Stomach (tissue), 9 donors: Measurements from ENCODE around the gene ZC3H10. TPM values are rescaled to one million over a fixed set of nuclear protein-coding genes. Genes with fewer than 3 reads are reported as not detected.

Experiments
- DNase-seq, 2 donors: peaks; one replicate each; pipeline versions ENCODE4 v3.0.0 to v3.0.0-alpha.2; 2013 to 2019
- H3K27ac ChIP-seq, 5 donors: fragments of 200-600 bp in 4 of 5; sonication (generic) in 4 of 5; one replicate each; pipeline ENCODE4 v1.5.1; 2013 to 2019; ENCODE audit warnings: mild to moderate bottlenecking in 1 of 5, moderate library complexity in 1 of 5
- H3K27me3 ChIP-seq, 3 donors: fragments of 200-600 bp; sonication (generic); one replicate each; pipeline ENCODE4 v1.5.1; 2017 to 2019; ENCODE audit warnings: mixed run types in 1 of 3
- H3K36me3 ChIP-seq, 4 donors: fragments of 200-600 bp; sonication (generic); 1 replicate in 3 of 4; 2 replicates in 1 of 4; pipeline ENCODE4 v1.5.1; 2016 to 2019
- H3K4me1 ChIP-seq, 4 donors: fragments of 200-600 bp; sonication (generic); one replicate each; pipeline ENCODE4 v1.5.1; 2016 to 2019
- H3K4me3 ChIP-seq, 4 donors: fragments of 200-600 bp; sonication (generic) in 3 of 4; one replicate each; pipeline ENCODE4 v1.5.1; 2016 to 2019; ENCODE audit warnings: mild to moderate bottlenecking in 1 of 4
- H3K9me3 ChIP-seq, 4 donors: fragments of 200-600 bp; sonication (generic); one replicate each; pipeline ENCODE4 v1.5.1; 2016 to 2019
- EP300 ChIP-seq: sonication (generic); formaldehyde crosslinking; IDR thresholded peaks from one replicate; pipeline ENCODE4 v1.6.1; 2017; ENCODE audit warnings: antibody characterized with exemption
- POLR2A ChIP-seq, 4 donors: fragments of 450-650 bp; IDR thresholded peaks; one replicate each; pipeline ENCODE4 v1.6.1; 2016; ENCODE audit warnings: antibody characterized with exemption in 4 of 4, control low read depth in 2 of 4, mild to moderate bottlenecking in 1 of 4, moderate library complexity in 1 of 4
- POLR2AphosphoS5 ChIP-seq, 3 donors: sonication (generic); formaldehyde crosslinking; IDR thresholded peaks; one replicate each; pipeline ENCODE4 v1.6.1; 2016; ENCODE audit warnings: antibody characterized with exemption in 3 of 3
- WGBS, 5 donors: extraction: QIAGEN DNeasy Blood & Tissue Kit in 3 of 5; methylation state at CpG; one replicate each; pipeline versions ENCODE4 v1.1.5 to v1.1.7; 2013 to 2018; 5-methylcytosine and 5-hydroxymethylcytosine counted together
- intact Hi-C: fragments of 100-400 bp; cut with DNase I; formaldehyde crosslinking; loops from one replicate; pipeline ENCODE4 v1.15.1; 2023; ENCODE audit warnings: low total_unique reads
- polyA plus RNA-seq, 3 donors: library from polyadenylated mRNA; stranded (reverse); fragments of 200-250 nt; gene quantifications; one replicate each; pipeline ENCODE4 v1.2.3, GENCODE V29; 2013
- total RNA-seq, 5 donors: library from RNA; depleted of rRNA; stranded (reverse); fragments of >200 nt; gene quantifications; one replicate each; pipeline versions ENCODE4 v1.1.0 to v1.2.3, GENCODE V29; 2014 to 2016
- TF ChIP-seq, protein P1 (sequence below), 7 experiments: fragments of 450-650 bp in 4 of 7; fragments of 200-600 bp in 3 of 7; sonication (generic) in 3 of 7; IDR thresholded peaks; one replicate each; pipeline ENCODE4 v1.5.1; 2016 to 2019; ENCODE audit warnings: antibody characterized with exemption in 7 of 7, control low read depth in 2 of 7, mild to moderate bottlenecking in 1 of 7
- donor health status: healthy with polysubstance abuse.
- donor health status: Bipolar disorder and iron deficiency.
- donor health status: healthy.

The ZC3H10 gene
- total and polyA plus RNA-seq, 8 donors: under 0.01 to 5.8 (median 2.0) TPM

DNA sequence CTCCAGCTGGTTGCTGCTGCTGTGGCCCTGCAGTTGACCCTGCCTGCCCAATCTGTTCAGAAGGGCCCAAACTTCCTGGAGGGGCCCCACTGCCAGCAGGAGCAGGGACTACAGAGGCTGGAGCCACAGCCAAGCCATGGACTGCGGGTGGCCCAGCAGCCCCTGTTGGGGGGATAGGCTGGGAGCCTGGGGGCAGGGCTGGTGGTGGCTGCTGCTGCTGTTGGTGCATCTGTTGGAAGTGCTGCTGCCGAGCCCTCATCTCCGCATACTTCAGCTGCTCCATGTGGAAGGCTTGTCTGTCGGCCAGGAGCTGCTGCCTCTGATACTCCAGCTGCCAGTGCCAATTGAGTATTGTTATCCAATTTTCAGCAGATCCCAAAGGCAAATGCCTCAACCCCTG lies 47.3 kb downstream of the ZC3H10 start:
- TF ChIP-seq POLR2AphosphoS5 (IDR thresholded peaks at IDR 0.05) (no peak), POLR2A (IDR thresholded peaks at IDR 0.05) (no peak), EP300 (no peak)
- TF ChIP-seq, protein P1, sequence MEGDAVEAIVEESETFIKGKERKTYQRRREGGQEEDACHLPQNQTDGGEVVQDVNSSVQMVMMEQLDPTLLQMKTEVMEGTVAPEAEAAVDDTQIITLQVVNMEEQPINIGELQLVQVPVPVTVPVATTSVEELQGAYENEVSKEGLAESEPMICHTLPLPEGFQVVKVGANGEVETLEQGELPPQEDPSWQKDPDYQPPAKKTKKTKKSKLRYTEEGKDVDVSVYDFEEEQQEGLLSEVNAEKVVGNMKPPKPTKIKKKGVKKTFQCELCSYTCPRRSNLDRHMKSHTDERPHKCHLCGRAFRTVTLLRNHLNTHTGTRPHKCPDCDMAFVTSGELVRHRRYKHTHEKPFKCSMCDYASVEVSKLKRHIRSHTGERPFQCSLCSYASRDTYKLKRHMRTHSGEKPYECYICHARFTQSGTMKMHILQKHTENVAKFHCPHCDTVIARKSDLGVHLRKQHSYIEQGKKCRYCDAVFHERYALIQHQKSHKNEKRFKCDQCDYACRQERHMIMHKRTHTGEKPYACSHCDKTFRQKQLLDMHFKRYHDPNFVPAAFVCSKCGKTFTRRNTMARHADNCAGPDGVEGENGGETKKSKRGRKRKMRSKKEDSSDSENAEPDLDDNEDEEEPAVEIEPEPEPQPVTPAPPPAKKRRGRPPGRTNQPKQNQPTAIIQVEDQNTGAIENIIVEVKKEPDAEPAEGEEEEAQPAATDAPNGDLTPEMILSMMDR (IDR thresholded peaks at IDR 0.05): no peak
- intact Hi-C loops: no loop called here
- Histone ChIP-seq H3K4me1 (peaks cover 18 to 42% (median 29%) of the 10 kb centered on the region in 4 donors), H3K27me3 (no peaks in the 10 kb centered on the region), H3K4me3 (no peak overlapping the region), H3K27ac (peak overlapping the region in 1 of 5 donors; percentile 46), H3K9me3 (no peaks in the 10 kb centered on the region), H3K36me3 (peaks cover 92 to 100% (median 100%) of the 10 kb centered on the region in 4 donors)
- no peak for DNase-seq
- 56 to 74% (median 69%) methylated on average over 3 to 4 of the region's 4 CpGs for WGBS, 5 donors

DNA sequence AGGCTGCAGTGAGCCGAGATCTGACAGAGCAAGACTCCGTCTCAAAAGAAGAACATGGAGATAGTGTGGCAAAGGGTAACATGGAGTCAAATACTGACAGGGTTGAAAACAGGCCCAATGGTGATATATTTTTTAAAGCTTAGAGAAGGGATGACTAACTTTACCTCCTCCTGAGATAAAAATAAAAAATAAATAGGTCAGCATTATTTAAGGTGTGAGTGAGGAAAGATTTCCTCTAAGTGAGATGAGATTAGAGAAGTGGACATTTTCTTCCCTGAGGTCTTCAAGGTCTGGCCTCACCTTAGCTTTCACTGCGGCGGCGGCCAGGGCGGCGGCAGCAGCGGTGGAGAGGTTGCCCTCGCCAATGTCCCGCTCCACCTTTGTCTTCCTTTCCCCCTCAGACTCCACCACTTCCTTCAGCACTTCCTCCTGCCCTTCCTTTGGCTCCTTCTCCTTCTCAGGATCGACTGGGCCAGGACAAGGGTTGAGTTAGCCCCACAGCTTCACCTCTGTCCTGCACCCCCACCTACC lies 51.2 kb downstream of the ZC3H10 start:
- no peak overlapping the region for H3K27ac ChIP-seq
- no peak for DNase-seq
- no peaks in the 10 kb centered on the region for H3K9me3 ChIP-seq
- H3K4me3 ChIP-seq: no peak overlapping the region
- WGBS, 5 donors: 86 to 94% (median 88%) methylated on average over 11 of the region's 11 CpGs
- intact Hi-C loops: no loop called here
- H3K36me3 ChIP-seq: peaks cover 90 to 100% (median 100%) of the 10 kb centered on the region in 4 donors
- peaks cover 0 to 4% (median 1%) of the 10 kb centered on the region in 4 donors for H3K4me1 ChIP-seq
- no peaks in the 10 kb centered on the region for H3K27me3 ChIP-seq
- TF ChIP-seq, protein P1 (IDR thresholded peaks at IDR 0.05): no peak
- TF ChIP-seq POLR2AphosphoS5 (IDR thresholded peaks at IDR 0.05) (no peak), POLR2A (IDR thresholded peaks at IDR 0.05) (no peak), EP300 (no peak)

DNA sequence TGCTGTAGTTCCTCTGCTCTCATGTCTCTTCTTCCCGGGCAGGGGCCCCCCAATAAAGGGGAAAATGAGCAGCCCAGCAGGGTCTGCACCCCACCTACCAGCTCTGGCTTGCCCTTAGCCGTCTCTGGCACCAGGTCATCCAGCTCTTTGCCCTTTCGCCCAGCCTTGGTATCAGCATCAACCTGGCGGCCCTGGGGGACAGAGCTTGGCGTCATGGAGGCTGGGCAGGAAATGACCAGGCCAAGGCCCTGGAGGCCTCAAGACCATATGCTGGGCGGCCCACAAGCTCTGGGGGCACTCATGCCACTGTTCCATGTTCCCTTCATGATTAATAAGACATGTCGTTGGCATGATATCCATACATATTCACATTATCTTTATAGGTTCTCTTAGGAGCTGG lies 54.8 kb downstream of the ZC3H10 start:
- no peaks in the 10 kb centered on the region for H3K9me3 ChIP-seq

More for the DNA sequence above, 54.8 kb downstream of the ZC3H10 start:
- no peak for DNase-seq
- WGBS, 5 donors: 83 to 96% (median 91%) methylated on average over 7 of the region's 7 CpGs
- Histone ChIP-seq H3K4me3 (no peak overlapping the region), H3K36me3 (peaks cover 82 to 100% (median 100%) of the 10 kb centered on the region in 4 donors), H3K4me1 (no peaks in the 10 kb centered on the region), H3K27ac (no peak overlapping the region), H3K27me3 (no peaks in the 10 kb centered on the region)
- TF ChIP-seq, protein P1 (IDR thresholded peaks at IDR 0.05): no peak
- TF ChIP-seq EP300 (no peak), POLR2AphosphoS5 (IDR thresholded peaks at IDR 0.05) (no peak), POLR2A (IDR thresholded peaks at IDR 0.05) (no peak)
- intact Hi-C loops: no loop called here

Other genes starting within 250 kb of the ZC3H10 start
- 10 to 100 TPM in 2 of 5 donors, 1 to 10 TPM in 3; 1.2 to 59.4 (median 9.8) TPM for gene PYM1, start 190.4 kb upstream of the ZC3H10 start, total RNA-seq
- gene PYM1, start 190.4 kb upstream of the ZC3H10 start, polyA plus RNA-seq: 10 to 100 TPM; 42.8 to 54.8 (median 42.8) TPM
- gene DGKA, start 187.1 kb upstream of the ZC3H10 start, total RNA-seq: 100 to 1,000 TPM in 1 of 5 donors, 10 to 100 TPM in 4; 56.0 to 418 (median 92.0) TPM
- gene DGKA, start 187.1 kb upstream of the ZC3H10 start, polyA plus RNA-seq: 100 to 1,000 TPM in 1 of 3 donors, 10 to 100 TPM in 2; 13.0 to 123 (median 27.6) TPM
- gene PMEL, start 152.2 kb upstream of the ZC3H10 start, total RNA-seq: 1 to 10 TPM in 2 of 5 donors, under 1 TPM in 2, not detected in 1; 0.58 to 4.0 (median 1.0) TPM
- 1 to 10 TPM in 2 of 3 donors, under 1 TPM in 1; 0.75 to 2.1 (median 1.3) TPM for gene PMEL, start 152.2 kb upstream of the ZC3H10 start, polyA plus RNA-seq
- 100 to 1,000 TPM in 1 of 5 donors, 10 to 100 TPM in 3, 1 to 10 TPM in 1; 4.1 to 124 (median 12.3) TPM for gene CDK2, start 151.4 kb upstream of the ZC3H10 start, total RNA-seq
- 10 to 100 TPM; 12.5 to 18.4 (median 17.5) TPM for gene CDK2, start 151.4 kb upstream of the ZC3H10 start, polyA plus RNA-seq
- gene RAB5B, start 144.2 kb upstream of the ZC3H10 start, total RNA-seq: 100 to 1,000 TPM in 1 of 5 donors, 10 to 100 TPM in 4; 17.1 to 100 (median 75.1) TPM
- gene RAB5B, start 144.2 kb upstream of the ZC3H10 start, polyA plus RNA-seq: 10 to 100 TPM; 52.4 to 92.4 (median 61.3) TPM
- 10 to 100 TPM in 2 of 5 donors, 1 to 10 TPM in 3; 9.0 to 67.7 (median 10.0) TPM for gene SUOX, start 121.0 kb upstream of the ZC3H10 start, total RNA-seq
- 10 to 100 TPM in 2 of 3 donors, 1 to 10 TPM in 1; 8.4 to 14.3 (median 11.8) TPM for gene SUOX, start 121.0 kb upstream of the ZC3H10 start, polyA plus RNA-seq
- 10 to 100 TPM in 1 of 5 donors, 1 to 10 TPM in 4; 2.3 to 15.6 (median 3.5) TPM for gene IKZF4, start 97.2 kb upstream of the ZC3H10 start, total RNA-seq
- 1 to 10 TPM; 1.5 to 2.9 (median 2.4) TPM for gene IKZF4, start 97.2 kb upstream of the ZC3H10 start, polyA plus RNA-seq
- 100 to 1,000 TPM in 4 of 5 donors, 10 to 100 TPM in 1; 22.3 to 929 (median 265) TPM for gene RPS26, start 76.3 kb upstream of the ZC3H10 start, total RNA-seq
- 1,000 to 10,000 TPM; 1,182 to 1,748 (median 1,390) TPM for gene RPS26, start 76.3 kb upstream of the ZC3H10 start, polyA plus RNA-seq
- gene ERBB3, start 38.1 kb upstream of the ZC3H10 start, total RNA-seq: 100 to 1,000 TPM; 218 to 367 (median 286) TPM
- gene ERBB3, start 38.1 kb upstream of the ZC3H10 start, polyA plus RNA-seq: 10 to 100 TPM; 26.6 to 45.9 (median 43.1) TPM
- 100 to 1,000 TPM in 2 of 5 donors, 10 to 100 TPM in 3; 33.8 to 144 (median 68.7) TPM for gene PA2G4, start 13.7 kb upstream of the ZC3H10 start, total RNA-seq
- gene PA2G4, start 13.7 kb upstream of the ZC3H10 start, polyA plus RNA-seq: 100 to 1,000 TPM in 1 of 3 donors, 10 to 100 TPM in 2; 74.1 to 101 (median 95.1) TPM
- gene RPL41, start 1.6 kb upstream of the ZC3H10 start, total RNA-seq: 1,000 to 10,000 TPM; 1,483 to 3,736 (median 1,919) TPM
- gene RPL41, start 1.6 kb upstream of the ZC3H10 start, polyA plus RNA-seq: 1,000 to 10,000 TPM; 5,931 to 8,449 (median 6,584) TPM
- 100 to 1,000 TPM in 1 of 5 donors, 10 to 100 TPM in 4; 23.3 to 142 (median 63.7) TPM for gene ESYT1, start 10.0 kb downstream of the ZC3H10 start, total RNA-seq
- 10 to 100 TPM in 2 of 3 donors, 1 to 10 TPM in 1; 8.6 to 32.8 (median 13.8) TPM for gene ESYT1, start 10.0 kb downstream of the ZC3H10 start, polyA plus RNA-seq
- gene MYL6B, start 34.3 kb downstream of the ZC3H10 start, total RNA-seq: 10 to 100 TPM in 3 of 5 donors, 1 to 10 TPM in 1, not detected in 1; 4.9 to 24.3 (median 20.6) TPM
- gene MYL6B, start 34.3 kb downstream of the ZC3H10 start, polyA plus RNA-seq: 10 to 100 TPM; 53.4 to 98.1 (median 60.2) TPM
- 1,000 to 10,000 TPM; 1,132 to 3,648 (median 2,772) TPM for gene MYL6, start 40.1 kb downstream of the ZC3H10 start, total RNA-seq
- gene MYL6, start 40.1 kb downstream of the ZC3H10 start, polyA plus RNA-seq: 1,000 to 10,000 TPM; 3,181 to 4,672 (median 3,569) TPM
- 100 to 1,000 TPM in 2 of 5 donors, 10 to 100 TPM in 3; 58.0 to 131 (median 72.1) TPM for gene SMARCC2, start 71.2 kb downstream of the ZC3H10 start, total RNA-seq
- gene SMARCC2, start 71.2 kb downstream of the ZC3H10 start, polyA plus RNA-seq: 10 to 100 TPM; 12.5 to 25.7 (median 20.1) TPM
- gene RNF41, start 103.7 kb downstream of the ZC3H10 start, total RNA-seq: 10 to 100 TPM; 29.4 to 92.4 (median 52.7) TPM
- 10 to 100 TPM; 10.4 to 20.5 (median 17.4) TPM for gene RNF41, start 103.7 kb downstream of the ZC3H10 start, polyA plus RNA-seq
- gene NABP2, start 106.1 kb downstream of the ZC3H10 start, total RNA-seq: 10 to 100 TPM in 2 of 5 donors, 1 to 10 TPM in 3; 1.2 to 13.9 (median 8.0) TPM
- 10 to 100 TPM; 22.2 to 36.5 (median 28.0) TPM for gene NABP2, start 106.1 kb downstream of the ZC3H10 start, polyA plus RNA-seq
- gene SLC39A5, start 111.8 kb downstream of the ZC3H10 start, total RNA-seq: 100 to 1,000 TPM in 1 of 5 donors, 10 to 100 TPM in 1, 1 to 10 TPM in 1, not detected in 2; 8.0 to 450 (median 18.7) TPM
- gene SLC39A5, start 111.8 kb downstream of the ZC3H10 start, polyA plus RNA-seq: under 1 TPM in 2 of 3 donors, not detected in 1; 0.15 to 1.00 TPM
- gene ANKRD52, start 140.1 kb downstream of the ZC3H10 start, total RNA-seq: 10 to 100 TPM in 4 of 5 donors, 1 to 10 TPM in 1; 2.3 to 28.3 (median 14.2) TPM
- gene ANKRD52, start 140.1 kb downstream of the ZC3H10 start, polyA plus RNA-seq: 1 to 10 TPM; 3.1 to 6.7 (median 3.4) TPM
- 10 to 100 TPM in 2 of 5 donors, 1 to 10 TPM in 3; 6.8 to 86.4 (median 9.4) TPM for gene COQ10A, start 148.7 kb downstream of the ZC3H10 start, total RNA-seq
- 10 to 100 TPM in 1 of 3 donors, 1 to 10 TPM in 2; 4.4 to 10.1 (median 7.0) TPM for gene COQ10A, start 148.7 kb downstream of the ZC3H10 start, polyA plus RNA-seq
- 100 to 1,000 TPM; 109 to 174 (median 135) TPM for gene CS, start 182.1 kb downstream of the ZC3H10 start, total RNA-seq
- gene CS, start 182.1 kb downstream of the ZC3H10 start, polyA plus RNA-seq: 10 to 100 TPM; 51.9 to 63.7 (median 55.4) TPM
- 100 to 1,000 TPM in 1 of 5 donors, 10 to 100 TPM in 4; 39.7 to 112 (median 94.1) TPM for gene CNPY2, start 197.7 kb downstream of the ZC3H10 start, total RNA-seq
- gene CNPY2, start 197.7 kb downstream of the ZC3H10 start, polyA plus RNA-seq: 100 to 1,000 TPM in 1 of 3 donors, 10 to 100 TPM in 2; 71.0 to 105 (median 73.9) TPM
- 100 to 1,000 TPM in 2 of 5 donors, 10 to 100 TPM in 3; 41.7 to 146 (median 49.3) TPM for gene PAN2, start 215.7 kb downstream of the ZC3H10 start, total RNA-seq
- gene PAN2, start 215.7 kb downstream of the ZC3H10 start, polyA plus RNA-seq: 10 to 100 TPM in 1 of 3 donors, 1 to 10 TPM in 2; 4.9 to 28.4 (median 9.5) TPM
- 1 to 10 TPM in 1 of 5 donors, not detected in 4; 1.1 TPM for gene IL23A, start 220.6 kb downstream of the ZC3H10 start, total RNA-seq
- gene IL23A, start 220.6 kb downstream of the ZC3H10 start, polyA plus RNA-seq: 1 to 10 TPM in 1 of 3 donors, under 1 TPM in 1, not detected in 1; 0.56 to 1.9 TPM
- gene STAT2, start 241.8 kb downstream of the ZC3H10 start, total RNA-seq: 100 to 1,000 TPM in 4 of 5 donors, 10 to 100 TPM in 1; 82.6 to 245 (median 104) TPM
- 10 to 100 TPM; 22.6 to 29.6 (median 28.3) TPM for gene STAT2, start 241.8 kb downstream of the ZC3H10 start, polyA plus RNA-seq
- gene APOF, start 244.6 kb downstream of the ZC3H10 start, total RNA-seq: not detected
- not detected for gene APOF, start 244.6 kb downstream of the ZC3H10 start, polyA plus RNA-seq